ENCODE results near the gene PI4KA.

PI4KA gene

GRCh38 chr22:20881869-20882815 is 23.5 kb upstream of the PI4KA start:
- no peak for DNase-seq

- DNase-seq = no peak
Measured at GRCh38 chr22:20881231-20881630, 22.6 kb upstream of the PI4KA start.

GRCh38 chr22:20877715-20878114 is 19.1 kb upstream of the PI4KA start:
- no peak for DNase-seq

GRCh38 chr22:20875296-20875695 is 16.7 kb upstream of the PI4KA start:
- no peak for DNase-seq

GRCh38 chr22:20873214-20873613 is 14.6 kb upstream of the PI4KA start:
- no peak for DNase-seq

- no peak for DNase-seq
Measured at GRCh38 chr22:20869234-20869633, 10.6 kb upstream of the PI4KA start.

- DNase-seq = no peak
Measured at GRCh38 chr22:20868025-20868962, 9.7 kb upstream of the PI4KA start.

- no peak for DNase-seq
Measured at GRCh38 chr22:20867179-20868024, 8.8 kb upstream of the PI4KA start.

GRCh38 chr22:20866736-20867135 is 8.1 kb upstream of the PI4KA start:
- DNase-seq = no peak

GRCh38 chr22:20865875-20866445 is 7.3 kb upstream of the PI4KA start:
- no peak for DNase-seq

- no peak for DNase-seq
Measured at GRCh38 chr22:20865331-20865730, 6.7 kb upstream of the PI4KA start.

GRCh38 chr22:20864186-20864908 is 5.7 kb upstream of the PI4KA start:
- DNase-seq = no peak

GRCh38 chr22:20863366-20863765 is 4.8 kb upstream of the PI4KA start:
- no peak for DNase-seq

- no peak for DNase-seq
Measured at GRCh38 chr22:20862540-20862939, 3.9 kb upstream of the PI4KA start.

- DNase-seq = no peak
Measured at GRCh38 chr22:20859615-20860014, 1.0 kb upstream of the PI4KA start.

GRCh38 chr22:20857838-20858614 is 585 bp downstream of the PI4KA start:
- DNase-seq = peak; percentile 86

- no peak for DNase-seq
Measured at GRCh38 chr22:20857247-20857643, 1.4 kb downstream of the PI4KA start.

GRCh38 chr22:20853236-20853660 is 5.4 kb downstream of the PI4KA start:
- no peak for DNase-seq

- no peak for DNase-seq
Measured at GRCh38 chr22:20852503-20852902, 6.1 kb downstream of the PI4KA start.

- no peak for DNase-seq
Measured at GRCh38 chr22:20852076-20852475, 6.5 kb downstream of the PI4KA start.

- DNase-seq = no peak
Measured at GRCh38 chr22:20847318-20847822, 11.2 kb downstream of the PI4KA start.

Measured in stimulated activated naive CD4-positive, alpha-beta T cell treated with Interleukin-2 at 50 U/mL for 16 hours (primary cell).